Prostate gland (tissue), 2 donors: Measurements from ENCODE around the gene FAM133A. TPM values are rescaled to one million over a fixed set of nuclear protein-coding genes. Genes with fewer than 3 reads are reported as not detected.

Source experiments
- DNase-seq: peaks from one replicate; pipeline ENCODE4 v3.0.0-alpha.2; 2019; ENCODE audit warnings: low spot score
- H3K27ac ChIP-seq, 2 donors: fragments of 200-600 bp; sonication (generic); 2 replicates each; pipeline ENCODE4 v1.5.1; 2017 to 2019
- H3K27me3 ChIP-seq: fragments of 200-600 bp; sonication (generic); replicated peaks from 2 replicates; pipeline ENCODE4 v1.5.1; 2019; ENCODE audit not compliant: insufficient read depth
- H3K36me3 ChIP-seq, 2 donors: fragments of 200-600 bp; sonication (generic); 1 replicate in 1 of 2; 2 replicates in 1 of 2; pipeline versions ENCODE4 v1.5.1 to v1.8.1; 2017 to 2019
- H3K4me1 ChIP-seq: fragments of 200-600 bp; sonication (generic); replicated peaks from 2 replicates; pipeline ENCODE4 v1.5.1; 2019
- H3K4me3 ChIP-seq, 2 donors: fragments of 200-600 bp; sonication (generic); 2 replicates each; pipeline ENCODE4 v1.5.1; 2017 to 2019
- H3K9me3 ChIP-seq: fragments of 200-600 bp; sonication (generic); 2 replicates; pipeline ENCODE4 v1.5.1; 2017
- POLR2A ChIP-seq: fragments of 450-650 bp; IDR thresholded peaks from one replicate; pipeline ENCODE4 v1.6.1; 2016; ENCODE audit warnings: antibody characterized with exemption, mild to moderate bottlenecking
- POLR2AphosphoS5 ChIP-seq: sonication (generic); formaldehyde crosslinking; IDR thresholded peaks from one replicate; pipeline ENCODE4 v1.6.1; 2017; ENCODE audit warnings: antibody characterized with exemption
- WGBS: methylation state at CpG from one replicate; pipeline ENCODE4 v1.1.5; 2018; 5-methylcytosine and 5-hydroxymethylcytosine counted together
- intact Hi-C: fragments of 100-400 bp; cut with DNase I; formaldehyde crosslinking; loops from one replicate; pipeline ENCODE4 v1.14.2; 2022
- total RNA-seq, 2 donors: library from RNA; depleted of rRNA; stranded (reverse); fragments of >200 nt; gene quantifications; one replicate each; pipeline ENCODE4 v1.1.0, GENCODE V29; 2016
- TF ChIP-seq, protein P1 (sequence below), 4 experiments: fragments of 200-600 bp in 2 of 4; fragments of 450-650 bp in 2 of 4; sonication (generic) in 2 of 4; IDR thresholded peaks; 1 replicate in 3 of 4; 2 replicates in 1 of 4; pipeline ENCODE4 v1.5.1; 2016 to 2019; ENCODE audit warnings: antibody characterized with exemption in 4 of 4, mild to moderate bottlenecking in 2 of 4, moderate library complexity in 2 of 4

Gene FAM133A
- 10 to 100 TPM in 1 of 2 donors, not detected in 1; 15.1 TPM for total RNA-seq

GRCh38 chrX:93673869-93674271, at the start of gene FAM133A:
TSS of gene FAM133A (plus strand) at chrX:93674206. CDS start at chrX:93709420, 35,214 bp downstream.
- no peaks in the 10 kb centered on the region for H3K27me3 ChIP-seq
- under 1% methylated on average over 11 of the region's 11 CpGs for WGBS

GRCh38 chrX:93637591-93637990, 36.4 kb upstream of the FAM133A start:
- Histone ChIP-seq H3K27me3 (no peaks in the 10 kb centered on the region), H3K4me1 (no peaks in the 10 kb centered on the region), H3K9me3 (no peaks in the 10 kb centered on the region), H3K36me3 (no peaks in the 10 kb centered on the region), H3K27ac (no peak overlapping the region), H3K4me3 (no peak overlapping the region)
- intact Hi-C loops: no loop called here
- DNase-seq: no peak
- no peak for TF ChIP-seq POLR2A
- WGBS: 97% methylated on average over 2 of the region's 2 CpGs

More at GRCh38 chrX:93673869-93674271, at the start of gene FAM133A:
- Histone ChIP-seq H3K36me3 (no peaks in the 10 kb centered on the region), H3K4me3 (peak within 1 kb of the TSS; percentile 37 to 39), H3K9me3 (no peaks in the 10 kb centered on the region), H3K4me1 (no peaks in the 10 kb centered on the region), H3K27ac (peak within 1 kb of the TSS; percentile 19 to 30)
- intact Hi-C loops: no loop called here
- no peak for DNase-seq
- TF ChIP-seq POLR2A: no peak
- no peak for TF ChIP-seq POLR2AphosphoS5
- TF ChIP-seq, protein P1, sequence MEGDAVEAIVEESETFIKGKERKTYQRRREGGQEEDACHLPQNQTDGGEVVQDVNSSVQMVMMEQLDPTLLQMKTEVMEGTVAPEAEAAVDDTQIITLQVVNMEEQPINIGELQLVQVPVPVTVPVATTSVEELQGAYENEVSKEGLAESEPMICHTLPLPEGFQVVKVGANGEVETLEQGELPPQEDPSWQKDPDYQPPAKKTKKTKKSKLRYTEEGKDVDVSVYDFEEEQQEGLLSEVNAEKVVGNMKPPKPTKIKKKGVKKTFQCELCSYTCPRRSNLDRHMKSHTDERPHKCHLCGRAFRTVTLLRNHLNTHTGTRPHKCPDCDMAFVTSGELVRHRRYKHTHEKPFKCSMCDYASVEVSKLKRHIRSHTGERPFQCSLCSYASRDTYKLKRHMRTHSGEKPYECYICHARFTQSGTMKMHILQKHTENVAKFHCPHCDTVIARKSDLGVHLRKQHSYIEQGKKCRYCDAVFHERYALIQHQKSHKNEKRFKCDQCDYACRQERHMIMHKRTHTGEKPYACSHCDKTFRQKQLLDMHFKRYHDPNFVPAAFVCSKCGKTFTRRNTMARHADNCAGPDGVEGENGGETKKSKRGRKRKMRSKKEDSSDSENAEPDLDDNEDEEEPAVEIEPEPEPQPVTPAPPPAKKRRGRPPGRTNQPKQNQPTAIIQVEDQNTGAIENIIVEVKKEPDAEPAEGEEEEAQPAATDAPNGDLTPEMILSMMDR (IDR thresholded peaks at IDR 0.05): no peak

DNA sequence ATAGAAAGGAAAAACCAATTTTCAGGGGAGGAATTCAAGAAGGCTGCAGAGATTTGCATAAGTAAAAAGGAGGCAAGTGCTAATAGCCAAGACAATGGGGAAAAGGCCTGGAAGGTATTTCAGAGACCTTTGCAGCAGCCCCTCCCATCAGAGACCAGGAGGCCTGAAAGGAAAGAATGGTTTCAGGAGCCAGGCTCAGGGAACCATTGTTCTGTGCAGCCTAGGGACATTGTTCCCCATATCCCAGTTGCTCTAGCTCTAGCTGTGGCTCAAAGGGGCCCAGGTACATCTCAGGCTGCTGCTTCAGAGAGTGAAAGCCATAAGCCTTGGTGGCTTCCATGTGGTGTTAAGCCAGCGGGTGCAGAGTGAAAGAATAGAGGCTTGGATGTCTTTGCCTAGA, 24.6 kb upstream of the FAM133A start:
- DNase-seq: no peak
- no peak overlapping the region for H3K4me3 ChIP-seq
- no peak overlapping the region for H3K27ac ChIP-seq
- TF ChIP-seq POLR2A: no peak
- TF ChIP-seq, protein P1 (IDR thresholded peaks at IDR 0.05): no peak
- TF ChIP-seq POLR2AphosphoS5: no peak
- no peaks in the 10 kb centered on the region for H3K27me3 ChIP-seq
- 57% methylated on average over 1 of the region's 1 CpG for WGBS
- H3K4me1 ChIP-seq: no peaks in the 10 kb centered on the region
- H3K9me3 ChIP-seq: no peaks in the 10 kb centered on the region
- H3K36me3 ChIP-seq: no peaks in the 10 kb centered on the region
- intact Hi-C loops: no loop called here

GRCh38 chrX:93660575-93660974, 13.4 kb upstream of the FAM133A start:
- Histone ChIP-seq H3K4me1 (no peaks in the 10 kb centered on the region), H3K27ac (no peak overlapping the region), H3K9me3 (no peaks in the 10 kb centered on the region), H3K4me3 (no peak overlapping the region), H3K36me3 (no peaks in the 10 kb centered on the region), H3K27me3 (no peaks in the 10 kb centered on the region)
- TF ChIP-seq POLR2A: no peak
- TF ChIP-seq POLR2AphosphoS5: no peak
- TF ChIP-seq, protein P1 (IDR thresholded peaks at IDR 0.05): no peak
- no peak for DNase-seq
- 93% methylated on average over 3 of the region's 7 CpGs for WGBS
- intact Hi-C loops: no loop called here

DNA sequence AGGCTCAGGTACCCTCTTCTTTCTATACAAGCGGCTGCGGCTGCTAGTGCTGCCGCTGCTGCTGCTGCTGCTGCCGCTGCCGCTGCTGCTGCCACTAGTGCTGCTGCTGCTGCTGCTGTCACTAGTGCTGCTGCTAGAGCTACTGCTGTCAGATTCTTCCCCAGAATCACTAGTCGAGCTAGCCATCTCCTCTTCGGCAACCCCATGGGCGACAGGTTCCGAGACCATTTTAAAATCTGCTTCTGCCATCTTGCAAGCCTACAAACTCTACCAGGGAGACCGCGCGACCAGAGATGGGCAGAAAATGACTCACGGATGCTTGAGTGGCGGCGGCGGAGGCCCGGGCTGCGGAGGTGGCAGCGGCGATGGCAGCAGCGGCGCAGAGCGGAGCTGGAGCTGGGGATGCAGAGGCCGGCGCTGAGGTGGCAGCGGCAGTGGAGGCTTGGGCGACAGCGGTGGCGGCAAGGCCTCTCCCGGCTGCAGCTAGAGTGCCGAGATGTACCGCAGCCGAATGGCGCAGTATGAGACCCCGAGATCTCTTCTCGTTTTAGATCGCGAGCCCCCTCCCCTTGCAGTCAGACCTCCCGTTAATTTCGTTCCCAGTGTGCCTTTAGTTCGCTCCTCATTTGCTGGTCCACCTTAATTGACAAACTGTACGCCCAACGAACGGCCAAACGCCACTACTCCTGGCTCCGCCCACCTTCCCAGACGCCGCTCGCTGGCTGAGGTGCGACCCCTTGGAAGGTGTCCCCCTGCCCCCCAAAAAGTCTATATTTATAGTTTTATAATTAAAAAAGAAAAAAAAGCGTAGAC, 744 bp upstream of the FAM133A start, which contains the start of gene NAP1L3:
Gene NAP1L3 (minus strand): TSS at position 523 of the 813 bp plus-strand sequence. CDS start 274 bp downstream, at position 249.
- TF ChIP-seq POLR2A (no peak), POLR2AphosphoS5 (no peak)
- TF ChIP-seq, protein P1 (IDR thresholded peaks at IDR 0.05): no peak
- Histone ChIP-seq H3K27me3 (no peaks in the 10 kb centered on the region), H3K27ac (peak within 1 kb of the TSS; percentile 19 to 30), H3K9me3 (no peaks in the 10 kb centered on the region), H3K4me3 (peak within 1 kb of the TSS; percentile 37 to 39), H3K36me3 (no peaks in the 10 kb centered on the region), H3K4me1 (no peaks in the 10 kb centered on the region)
- WGBS: under 1% methylated on average over 46 of the region's 51 CpGs
- intact Hi-C loops: no loop called here
- peak; percentile 38 for DNase-seq
